ENCODE results near the gene HSD17B14. TPM values are rescaled to one million over a fixed set of nuclear protein-coding genes. Genes with fewer than 3 reads are reported as not detected.

The HSD17B14 gene
- total and polyA plus RNA-seq, 2 of the 13 experiments (the other 11 are each of a cell fraction or from before 2014, with no cell fraction given) = 0.58 to 1.2 TPM

DNA sequence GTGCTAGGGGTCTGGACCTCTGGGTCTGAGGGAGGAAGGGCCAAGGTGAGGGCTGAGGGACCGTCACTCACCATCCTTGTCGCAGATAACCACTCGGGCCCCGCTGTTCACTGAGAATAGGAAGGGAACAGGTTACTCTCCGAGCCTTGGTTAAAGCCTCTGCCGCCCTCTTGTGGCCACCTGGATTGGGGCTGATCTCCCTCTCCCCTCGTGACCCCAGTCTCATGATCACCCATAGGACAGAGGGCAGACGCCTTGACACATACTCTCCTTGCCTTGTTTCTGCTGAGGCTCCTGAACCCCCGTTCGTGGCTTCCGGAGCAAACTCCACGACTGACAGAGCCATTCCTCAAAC is 580 bp downstream of the HSD17B14 start (continued):
- TF ChIP-seq, protein P1, sequence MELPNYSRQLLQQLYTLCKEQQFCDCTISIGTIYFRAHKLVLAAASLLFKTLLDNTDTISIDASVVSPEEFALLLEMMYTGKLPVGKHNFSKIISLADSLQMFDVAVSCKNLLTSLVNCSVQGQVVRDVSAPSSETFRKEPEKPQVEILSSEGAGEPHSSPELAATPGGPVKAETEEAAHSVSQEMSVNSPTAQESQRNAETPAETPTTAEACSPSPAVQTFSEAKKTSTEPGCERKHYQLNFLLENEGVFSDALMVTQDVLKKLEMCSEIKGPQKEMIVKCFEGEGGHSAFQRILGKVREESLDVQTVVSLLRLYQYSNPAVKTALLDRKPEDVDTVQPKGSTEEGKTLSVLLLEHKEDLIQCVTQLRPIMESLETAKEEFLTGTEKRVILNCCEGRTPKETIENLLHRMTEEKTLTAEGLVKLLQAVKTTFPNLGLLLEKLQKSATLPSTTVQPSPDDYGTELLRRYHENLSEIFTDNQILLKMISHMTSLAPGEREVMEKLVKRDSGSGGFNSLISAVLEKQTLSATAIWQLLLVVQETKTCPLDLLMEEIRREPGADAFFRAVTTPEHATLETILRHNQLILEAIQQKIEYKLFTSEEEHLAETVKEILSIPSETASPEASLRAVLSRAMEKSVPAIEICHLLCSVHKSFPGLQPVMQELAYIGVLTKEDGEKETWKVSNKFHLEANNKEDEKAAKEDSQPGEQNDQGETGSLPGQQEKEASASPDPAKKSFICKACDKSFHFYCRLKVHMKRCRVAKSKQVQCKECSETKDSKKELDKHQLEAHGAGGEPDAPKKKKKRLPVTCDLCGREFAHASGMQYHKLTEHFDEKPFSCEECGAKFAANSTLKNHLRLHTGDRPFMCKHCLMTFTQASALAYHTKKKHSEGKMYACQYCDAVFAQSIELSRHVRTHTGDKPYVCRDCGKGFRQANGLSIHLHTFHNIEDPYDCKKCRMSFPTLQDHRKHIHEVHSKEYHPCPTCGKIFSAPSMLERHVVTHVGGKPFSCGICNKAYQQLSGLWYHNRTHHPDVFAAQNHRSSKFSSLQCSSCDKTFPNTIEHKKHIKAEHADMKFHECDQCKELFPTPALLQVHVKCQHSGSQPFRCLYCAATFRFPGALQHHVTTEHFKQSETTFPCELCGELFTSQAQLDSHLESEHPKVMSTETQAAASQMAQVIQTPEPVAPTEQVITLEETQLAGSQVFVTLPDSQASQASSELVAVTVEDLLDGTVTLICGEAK (IDR thresholded peaks at IDR 0.05) = no peak
- TF ChIP-seq, protein P1 (CRISPR knock-in tag; IDR thresholded peaks at IDR 0.05) = peak; percentile 33; the same call in 1 of the 2 replicates
- TF ChIP-seq U2AF1 (optimal IDR thresholded peaks at IDR 0.05; ENCODE audit: low read depth, low read length) (no peak), NFIB (CRISPR knock-in tag; IDR thresholded peaks at IDR 0.05; ENCODE audit: borderline replicate concordance) (no peak), KMT2A (CRISPR knock-in tag; IDR thresholded peaks at IDR 0.05) (no peak), ZNF792 (CRISPR knock-in tag; IDR thresholded peaks at IDR 0.05) (no peak), FOXC1 (CRISPR knock-in tag; IDR thresholded peaks at IDR 0.05; ENCODE audit: borderline replicate concordance) (0 out of 2 replicates have a peak, but pooled peaks have one; percentile 21), IRX3 (CRISPR knock-in tag; IDR thresholded peaks at IDR 0.05; ENCODE audit: borderline replicate concordance, low read depth) (no peak), ZNF737 (CRISPR knock-in tag; IDR thresholded peaks at IDR 0.05; ENCODE audit: borderline replicate concordance) (no peak), SMC3 (IDR thresholded peaks at IDR 0.05; ENCODE audit: low read length) (peak; percentile 97), ZNF264 (CRISPR knock-in tag; IDR thresholded peaks at IDR 0.05) (no peak), SRSF1 (optimal IDR thresholded peaks at IDR 0.05; ENCODE audit: low read depth, low read length) (no peak), YY1 (IDR thresholded peaks at IDR 0.05; ENCODE audit: insufficient read depth, insufficient replicate concordance, low read depth, low read length) (no peak), ZNF614 (CRISPR knock-in tag; IDR thresholded peaks at IDR 0.05; ENCODE audit: borderline replicate concordance) (peak; percentile 50; the same call in 1 of the 2 replicates), ATAD3A (CRISPR knock-in tag; IDR thresholded peaks at IDR 0.05) (no peak)
- TF ChIP-seq, protein P2, sequence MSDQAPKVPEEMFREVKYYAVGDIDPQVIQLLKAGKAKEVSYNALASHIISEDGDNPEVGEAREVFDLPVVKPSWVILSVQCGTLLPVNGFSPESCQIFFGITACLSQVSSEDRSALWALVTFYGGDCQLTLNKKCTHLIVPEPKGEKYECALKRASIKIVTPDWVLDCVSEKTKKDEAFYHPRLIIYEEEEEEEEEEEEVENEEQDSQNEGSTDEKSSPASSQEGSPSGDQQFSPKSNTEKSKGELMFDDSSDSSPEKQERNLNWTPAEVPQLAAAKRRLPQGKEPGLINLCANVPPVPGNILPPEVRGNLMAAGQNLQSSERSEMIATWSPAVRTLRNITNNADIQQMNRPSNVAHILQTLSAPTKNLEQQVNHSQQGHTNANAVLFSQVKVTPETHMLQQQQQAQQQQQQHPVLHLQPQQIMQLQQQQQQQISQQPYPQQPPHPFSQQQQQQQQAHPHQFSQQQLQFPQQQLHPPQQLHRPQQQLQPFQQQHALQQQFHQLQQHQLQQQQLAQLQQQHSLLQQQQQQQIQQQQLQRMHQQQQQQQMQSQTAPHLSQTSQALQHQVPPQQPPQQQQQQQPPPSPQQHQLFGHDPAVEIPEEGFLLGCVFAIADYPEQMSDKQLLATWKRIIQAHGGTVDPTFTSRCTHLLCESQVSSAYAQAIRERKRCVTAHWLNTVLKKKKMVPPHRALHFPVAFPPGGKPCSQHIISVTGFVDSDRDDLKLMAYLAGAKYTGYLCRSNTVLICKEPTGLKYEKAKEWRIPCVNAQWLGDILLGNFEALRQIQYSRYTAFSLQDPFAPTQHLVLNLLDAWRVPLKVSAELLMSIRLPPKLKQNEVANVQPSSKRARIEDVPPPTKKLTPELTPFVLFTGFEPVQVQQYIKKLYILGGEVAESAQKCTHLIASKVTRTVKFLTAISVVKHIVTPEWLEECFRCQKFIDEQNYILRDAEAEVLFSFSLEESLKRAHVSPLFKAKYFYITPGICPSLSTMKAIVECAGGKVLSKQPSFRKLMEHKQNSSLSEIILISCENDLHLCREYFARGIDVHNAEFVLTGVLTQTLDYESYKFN (CRISPR knock-in tag; conservative IDR thresholded peaks at IDR 0.05) = no peak
- TF ChIP-seq, protein P3, sequence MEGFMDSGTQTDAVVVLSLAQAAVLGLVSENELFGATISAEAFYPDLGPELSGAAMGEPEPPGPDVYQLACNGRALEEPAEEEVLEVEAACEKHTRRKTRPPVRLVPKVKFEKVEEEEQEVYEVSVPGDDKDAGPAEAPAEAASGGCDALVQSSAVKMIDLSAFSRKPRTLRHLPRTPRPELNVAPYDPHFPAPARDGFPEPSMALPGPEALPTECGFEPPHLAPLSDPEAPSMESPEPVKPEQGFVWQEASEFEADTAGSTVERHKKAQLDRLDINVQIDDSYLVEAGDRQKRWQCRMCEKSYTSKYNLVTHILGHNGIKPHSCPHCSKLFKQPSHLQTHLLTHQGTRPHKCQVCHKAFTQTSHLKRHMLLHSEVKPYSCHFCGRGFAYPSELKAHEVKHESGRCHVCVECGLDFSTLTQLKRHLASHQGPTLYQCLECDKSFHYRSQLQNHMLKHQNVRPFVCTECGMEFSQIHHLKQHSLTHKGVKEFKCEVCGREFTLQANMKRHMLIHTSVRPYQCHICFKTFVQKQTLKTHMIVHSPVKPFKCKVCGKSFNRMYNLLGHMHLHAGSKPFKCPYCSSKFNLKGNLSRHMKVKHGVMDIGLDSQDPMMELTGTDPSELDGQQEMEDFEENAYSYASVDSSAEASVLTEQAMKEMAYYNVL (CRISPR knock-in tag; IDR thresholded peaks at IDR 0.05; ENCODE audit: borderline replicate concordance) = no peak

Data from HepG2 (cell line).